Peyer's patch (tissue), 4 donors: ENCODE data around the gene PRRC2B. TPM values are rescaled to one million over a fixed set of nuclear protein-coding genes. Genes with fewer than 3 reads are reported as not detected.

Experiments
- DNase-seq, 3 donors: peaks; one replicate each; pipeline ENCODE4 v3.0.0-alpha.2; 2017 to 2019
- H3K27ac ChIP-seq, 4 donors: fragments of 200-600 bp; sonication (generic); one replicate each; pipeline ENCODE4 v1.5.1; 2016 to 2019
- H3K27me3 ChIP-seq, 2 donors: fragments of 200-600 bp; sonication (generic); one replicate each; pipeline ENCODE4 v1.5.1; 2019
- H3K36me3 ChIP-seq, 3 donors: fragments of 200-600 bp; sonication (generic); one replicate each; pipeline ENCODE4 v1.5.1; 2016 to 2019
- H3K4me1 ChIP-seq, 4 donors: fragments of 200-600 bp; sonication (generic); one replicate each; pipeline ENCODE4 v1.5.1; 2016 to 2019
- H3K4me3 ChIP-seq, 4 donors: fragments of 200-600 bp; sonication (generic); 1 replicate in 3 of 4; 2 replicates in 1 of 4; pipeline ENCODE4 v1.5.1; 2016 to 2019; ENCODE audit warnings: mild to moderate bottlenecking in 1 of 4
- H3K9me3 ChIP-seq, 4 donors: fragments of 200-600 bp; sonication (generic); one replicate each; pipeline ENCODE4 v1.5.1; 2016 to 2019; ENCODE audit warnings: mild to moderate bottlenecking in 1 of 4
- CTCF ChIP-seq, 6 experiments: fragments of 450-650 bp in 4 of 6; fragments of 200-600 bp in 2 of 6; sonication (generic) in 1 of 6; IDR thresholded peaks; one replicate each; pipeline ENCODE4 v1.5.1; 2017 to 2019; ENCODE audit warnings: antibody characterized with exemption in 6 of 6, mild to moderate bottlenecking in 3 of 6, moderate library complexity in 1 of 6
- POLR2A ChIP-seq, 2 donors: fragments of 450-650 bp; IDR thresholded peaks; one replicate each; pipeline ENCODE4 v1.5.1; 2017; ENCODE audit warnings: antibody characterized with exemption in 2 of 2, mild to moderate bottlenecking in 2 of 2, moderate library complexity in 2 of 2
- total RNA-seq, 4 donors: library from RNA; depleted of rRNA; stranded (reverse); fragments of >200 nt; gene quantifications; one replicate each; pipeline ENCODE4 v1.1.0, GENCODE V29; 2016

Gene PRRC2B
- total RNA-seq, 4 donors from 2014 or later, result 109 to 174 (median 149) TPM

DNA sequence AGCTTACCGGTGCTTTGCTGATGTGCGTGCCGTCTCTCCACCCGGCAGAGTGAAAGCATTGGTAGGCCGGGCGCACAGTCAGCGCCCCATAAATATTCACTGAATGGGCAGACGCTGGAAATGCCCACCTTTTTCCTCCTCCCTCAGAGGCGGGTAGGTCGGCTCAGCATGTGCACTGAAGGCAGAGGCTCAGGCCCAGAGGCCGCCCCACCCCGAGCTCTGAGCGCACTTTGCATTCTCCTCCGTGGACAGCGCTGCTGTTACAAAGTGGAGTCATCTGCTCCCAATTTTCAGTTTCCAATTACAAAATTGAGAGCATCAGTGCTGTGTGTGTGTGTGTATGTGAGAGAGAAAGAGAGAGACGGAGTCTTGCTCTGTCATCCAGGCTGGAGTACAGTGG is 126.6 kb downstream of the PRRC2B start:
- no peak overlapping the region for H3K4me3 ChIP-seq
- H3K27ac ChIP-seq, result no peak overlapping the region
- no peaks in the 10 kb centered on the region for H3K27me3 ChIP-seq
- DNase-seq, result no peak
- H3K36me3 ChIP-seq, result peaks cover 0 to 93% (median 0%) of the 10 kb centered on the region in 3 donors
- no peaks in the 10 kb centered on the region for H3K4me1 ChIP-seq
- H3K9me3 ChIP-seq, result no peaks in the 10 kb centered on the region
- TF ChIP-seq CTCF (IDR thresholded peaks at IDR 0.05), result no peak

DNA sequence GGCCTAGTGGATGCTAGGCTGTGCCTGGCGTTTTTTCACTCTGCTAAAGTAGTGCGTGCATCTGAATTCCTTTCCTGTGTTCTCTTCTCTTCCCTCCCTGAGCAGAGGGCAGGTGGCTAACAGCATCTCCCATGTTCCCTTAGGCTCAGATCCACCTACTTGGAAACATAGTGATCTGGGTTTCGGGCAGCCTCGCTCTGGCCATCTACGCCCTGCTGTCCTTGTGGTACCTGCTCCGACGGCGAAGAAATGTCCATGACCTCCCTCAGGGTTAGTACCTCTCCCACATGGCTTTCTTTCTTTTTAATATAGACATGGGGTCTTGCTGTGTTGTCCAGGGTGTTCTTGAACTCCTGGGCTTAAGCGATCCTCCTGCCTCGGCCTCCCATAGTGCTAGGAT is 127.3 kb downstream of the PRRC2B start:
- Histone ChIP-seq H3K36me3 (peaks cover 0 to 93% (median 0%) of the 10 kb centered on the region in 3 donors), H3K9me3 (no peaks in the 10 kb centered on the region), H3K4me1 (no peaks in the 10 kb centered on the region), H3K4me3 (no peak overlapping the region), H3K27me3 (no peaks in the 10 kb centered on the region), H3K27ac (no peak overlapping the region)
- no peak for TF ChIP-seq POLR2A (IDR thresholded peaks at IDR 0.05)
- TF ChIP-seq CTCF (IDR thresholded peaks at IDR 0.05), result no peak
- DNase-seq, result no peak

GRCh38 chr9:131521822-131522221 is 127.9 kb downstream of the PRRC2B start:
- Histone ChIP-seq H3K36me3 (peaks cover 0 to 93% (median 0%) of the 10 kb centered on the region in 3 donors), H3K9me3 (no peaks in the 10 kb centered on the region), H3K4me1 (no peaks in the 10 kb centered on the region), H3K27me3 (no peaks in the 10 kb centered on the region), H3K27ac (no peak overlapping the region), H3K4me3 (no peak overlapping the region)
- DNase-seq, result no peak
- TF ChIP-seq POLR2A (IDR thresholded peaks at IDR 0.05) (no peak), CTCF (IDR thresholded peaks at IDR 0.05) (no peak)

GRCh38 chr9:131522257-131523085 is 128.6 kb downstream of the PRRC2B start:
- H3K4me1 ChIP-seq, result no peaks in the 10 kb centered on the region
- H3K27ac ChIP-seq, result no peak overlapping the region
- TF ChIP-seq POLR2A (IDR thresholded peaks at IDR 0.05), result no peak
- TF ChIP-seq CTCF (IDR thresholded peaks at IDR 0.05), result no peak
- H3K27me3 ChIP-seq, result no peaks in the 10 kb centered on the region
- no peaks in the 10 kb centered on the region for H3K9me3 ChIP-seq
- no peak for DNase-seq
- H3K36me3 ChIP-seq, result peaks cover 0 to 96% (median 0%) of the 10 kb centered on the region in 3 donors
- no peak overlapping the region for H3K4me3 ChIP-seq

DNA sequence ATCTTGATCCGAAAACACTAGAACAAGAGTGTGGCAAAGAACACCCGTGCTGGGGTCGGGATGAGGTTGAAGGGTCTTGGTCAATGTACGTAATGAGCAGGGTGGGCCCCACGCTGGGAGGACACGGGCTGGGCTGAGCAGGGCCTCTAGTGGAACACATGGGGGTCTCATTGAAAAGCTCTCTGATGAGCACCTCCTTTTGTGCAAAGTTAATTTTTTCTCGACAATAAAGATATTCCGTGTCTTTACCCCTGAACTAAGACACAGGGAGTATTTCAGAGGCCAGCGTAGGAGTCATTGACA is 129.2 kb downstream of the PRRC2B start:
- no peak for TF ChIP-seq CTCF (IDR thresholded peaks at IDR 0.05)
- TF ChIP-seq POLR2A (IDR thresholded peaks at IDR 0.05), result no peak
- Histone ChIP-seq H3K27ac (no peak overlapping the region), H3K27me3 (no peaks in the 10 kb centered on the region), H3K36me3 (peaks cover 0 to 100% (median 0%) of the 10 kb centered on the region in 3 donors), H3K4me3 (no peak overlapping the region), H3K9me3 (no peaks in the 10 kb centered on the region), H3K4me1 (no peaks in the 10 kb centered on the region)
- no peak for DNase-seq
